ENCODE results near the gene PEF1. TPM values are rescaled to one million over a fixed set of nuclear protein-coding genes. Genes with fewer than 3 reads are reported as not detected.

Gene PEF1
- total RNA-seq, 4 donors from 2014 or later: 61.5 to 101 (median 92.9) TPM

GRCh38 chr1:31602081-31602480 is 42.6 kb downstream of the PEF1 start:
- TF ChIP-seq CTCF (IDR thresholded peaks at IDR 0.05) (no peak), EP300 (IDR thresholded peaks at IDR 0.05) (no peak), POLR2A (IDR thresholded peaks at IDR 0.05; ENCODE audit: low read depth) (no peak), POLR2AphosphoS5 (IDR thresholded peaks at IDR 0.05) (no peak)
- 90% methylated on average over 2 of the region's 2 CpGs for WGBS

GRCh38 chr1:31600641-31601040 is 44.0 kb downstream of the PEF1 start:
- TF ChIP-seq POLR2A (IDR thresholded peaks at IDR 0.05; ENCODE audit: low read depth) (no peak), CTCF (IDR thresholded peaks at IDR 0.05) (no peak), EP300 (IDR thresholded peaks at IDR 0.05) (no peak), POLR2AphosphoS5 (IDR thresholded peaks at IDR 0.05) (no peak)
- no peak overlapping the region for H3K27ac ChIP-seq (replicated peaks in 1 of 4)
- no peaks in the 10 kb centered on the region for H3K4me1 ChIP-seq
- no peaks in the 10 kb centered on the region for H3K36me3 ChIP-seq
- 79% methylated on average over 2 of the region's 2 CpGs for WGBS
- H3K9me3 ChIP-seq: no peaks in the 10 kb centered on the region
- no peak overlapping the region for H3K4me3 ChIP-seq
- intact Hi-C loops (cut with DNase I): no loop called here
- no peaks in the 10 kb centered on the region for H3K27me3 ChIP-seq
- DNase-seq (ENCODE audit: extremely low spot score): no peak

More at GRCh38 chr1:31602081-31602480, 42.6 kb downstream of the PEF1 start:
- no peak for DNase-seq (ENCODE audit: extremely low spot score)
- Histone ChIP-seq H3K27ac (replicated peaks in 1 of 4) (no peak overlapping the region), H3K27me3 (no peaks in the 10 kb centered on the region), H3K4me1 (no peaks in the 10 kb centered on the region), H3K9me3 (no peaks in the 10 kb centered on the region), H3K4me3 (no peak overlapping the region), H3K36me3 (no peaks in the 10 kb centered on the region)
- intact Hi-C loops (cut with DNase I): no loop called here

- no peak overlapping the region for H3K27ac ChIP-seq (replicated peaks in 1 of 4)
- H3K4me3 ChIP-seq: no peak overlapping the region
- H3K27me3 ChIP-seq: no peaks in the 10 kb centered on the region
- H3K4me1 ChIP-seq: peaks cover 0 to 1% (median under 1%) of the 10 kb centered on the region in 4 donors
- no peaks in the 10 kb centered on the region for H3K9me3 ChIP-seq
- WGBS: 95% methylated on average over 7 of the region's 7 CpGs
- no peak for DNase-seq (ENCODE audit: extremely low spot score)
- intact Hi-C loops (cut with DNase I): no loop called here
- no peaks in the 10 kb centered on the region for H3K36me3 ChIP-seq
- TF ChIP-seq POLR2A (IDR thresholded peaks at IDR 0.05; ENCODE audit: low read depth): no peak
- no peak for TF ChIP-seq EP300 (IDR thresholded peaks at IDR 0.05)
- TF ChIP-seq POLR2AphosphoS5 (IDR thresholded peaks at IDR 0.05): no peak
- no peak for TF ChIP-seq CTCF (IDR thresholded peaks at IDR 0.05)
Measured at GRCh38 chr1:31598980-31599379, 45.7 kb downstream of the PEF1 start.

GRCh38 chr1:31596737-31597097 is 48.0 kb downstream of the PEF1 start:
- H3K27ac ChIP-seq (replicated peaks in 1 of 4): no peak overlapping the region
- no peaks in the 10 kb centered on the region for H3K9me3 ChIP-seq
- H3K4me3 ChIP-seq: no peak overlapping the region
- no peaks in the 10 kb centered on the region for H3K36me3 ChIP-seq
- H3K27me3 ChIP-seq: no peaks in the 10 kb centered on the region
- DNase-seq (ENCODE audit: extremely low spot score): no peak
- intact Hi-C loops (cut with DNase I): no loop called here
- TF ChIP-seq CTCF (IDR thresholded peaks at IDR 0.05) (no peak), POLR2AphosphoS5 (IDR thresholded peaks at IDR 0.05) (no peak), POLR2A (IDR thresholded peaks at IDR 0.05; ENCODE audit: low read depth) (no peak)
- H3K4me1 ChIP-seq: peaks cover 2 to 13% (median 12%) of the 10 kb centered on the region in 4 donors
- 57% methylated on average over 6 of the region's 6 CpGs for WGBS
